Stimulated activated naive CD8-positive, alpha-beta T cell treated with anti-CD3 and anti-CD28 coated beads, Interleukin-15, Interleukin-2, amounts not matched to agents 100 ng/mL and 50 ng/mL, for 24 hours (primary cell): ENCODE results near the gene PNCK.
"Not testable (repeated sequence)": the region's sequence is repeated elsewhere in the genome, so short reads cannot be mapped to it uniquely, and the experiment has no call there.

Experiments
- H3K27ac Mint-ChIP-seq: one replicate; pipeline ENCODE4 v1.8.0; 2021; ENCODE audit warnings: mild to moderate bottlenecking, mixed read lengths
- H3K27me3 Mint-ChIP-seq: one replicate; pipeline ENCODE4 v1.8.0; 2021; ENCODE audit warnings: mixed read lengths
- H3K36me3 Mint-ChIP-seq: one replicate; pipeline ENCODE4 v1.8.0; 2021; ENCODE audit warnings: low read depth, mixed read lengths
- H3K4me1 Mint-ChIP-seq: one replicate; pipeline ENCODE4 v1.8.0; 2021; ENCODE audit warnings: low read depth, mixed read lengths
- H3K4me3 Mint-ChIP-seq: one replicate; pipeline ENCODE4 v1.8.0; 2021; ENCODE audit warnings: mild to moderate bottlenecking, mixed read lengths
- H3K9me3 Mint-ChIP-seq: one replicate; pipeline ENCODE4 v1.8.0; 2021; ENCODE audit warnings: mixed read lengths

The PNCK gene

DNA sequence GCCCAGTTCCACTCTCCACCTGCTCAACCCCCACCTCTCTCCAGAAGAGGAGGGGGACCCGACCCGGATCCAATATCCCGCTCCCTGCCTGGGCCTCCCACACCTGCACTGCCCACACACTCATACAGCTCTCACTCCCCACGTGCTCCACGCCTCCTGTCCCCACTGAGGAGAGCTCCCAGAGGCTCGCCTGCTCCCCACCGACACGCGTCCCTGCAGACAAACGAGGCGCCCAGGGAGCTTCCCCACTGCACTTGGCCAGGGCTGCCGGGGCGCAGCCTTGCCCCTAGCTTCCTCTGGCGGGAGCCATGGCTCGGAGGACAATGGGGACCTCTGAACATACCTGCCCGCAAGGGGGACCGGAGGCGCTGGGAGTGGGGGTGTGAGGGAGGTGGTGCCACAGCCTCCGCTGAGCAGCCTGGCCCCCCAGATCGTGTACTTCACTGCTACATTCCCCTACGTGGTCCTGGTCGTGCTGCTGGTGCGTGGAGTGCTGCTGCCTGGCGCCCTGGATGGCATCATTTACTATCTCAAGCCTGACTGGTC is 19.1 kb upstream of the PNCK start:
- Mint-ChIP-seq H3K36me3 (peaks cover 9% of the 10 kb centered on the region), H3K4me3 (no peak overlapping the region), H3K27ac (no peak overlapping the region), H3K27me3 (no peaks in the 10 kb centered on the region), H3K4me1 (no peaks in the 10 kb centered on the region), H3K9me3 (no peaks in the 10 kb centered on the region)

DNA sequence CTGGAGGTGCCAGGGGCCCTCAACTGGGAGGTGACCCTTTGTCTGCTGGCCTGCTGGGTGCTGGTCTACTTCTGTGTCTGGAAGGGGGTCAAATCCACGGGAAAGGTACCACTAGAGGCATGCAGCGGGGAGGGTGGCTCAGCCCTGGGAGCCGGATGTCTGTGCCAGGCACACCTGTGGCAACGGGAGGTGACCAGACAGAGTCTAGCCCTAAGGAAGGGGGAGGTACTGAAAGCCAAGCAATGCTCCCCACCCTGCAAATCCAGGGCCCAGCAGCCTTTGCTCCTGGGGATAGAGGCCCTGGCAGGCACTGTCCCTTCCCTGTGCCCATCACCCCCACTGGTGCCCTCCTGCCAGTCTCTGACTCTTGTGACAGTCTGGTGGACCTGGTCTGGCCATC is 18.4 kb upstream of the PNCK start:
- H3K27ac Mint-ChIP-seq, result no peak overlapping the region
- no peaks in the 10 kb centered on the region for H3K4me1 Mint-ChIP-seq
- no peak overlapping the region for H3K4me3 Mint-ChIP-seq

DNA sequence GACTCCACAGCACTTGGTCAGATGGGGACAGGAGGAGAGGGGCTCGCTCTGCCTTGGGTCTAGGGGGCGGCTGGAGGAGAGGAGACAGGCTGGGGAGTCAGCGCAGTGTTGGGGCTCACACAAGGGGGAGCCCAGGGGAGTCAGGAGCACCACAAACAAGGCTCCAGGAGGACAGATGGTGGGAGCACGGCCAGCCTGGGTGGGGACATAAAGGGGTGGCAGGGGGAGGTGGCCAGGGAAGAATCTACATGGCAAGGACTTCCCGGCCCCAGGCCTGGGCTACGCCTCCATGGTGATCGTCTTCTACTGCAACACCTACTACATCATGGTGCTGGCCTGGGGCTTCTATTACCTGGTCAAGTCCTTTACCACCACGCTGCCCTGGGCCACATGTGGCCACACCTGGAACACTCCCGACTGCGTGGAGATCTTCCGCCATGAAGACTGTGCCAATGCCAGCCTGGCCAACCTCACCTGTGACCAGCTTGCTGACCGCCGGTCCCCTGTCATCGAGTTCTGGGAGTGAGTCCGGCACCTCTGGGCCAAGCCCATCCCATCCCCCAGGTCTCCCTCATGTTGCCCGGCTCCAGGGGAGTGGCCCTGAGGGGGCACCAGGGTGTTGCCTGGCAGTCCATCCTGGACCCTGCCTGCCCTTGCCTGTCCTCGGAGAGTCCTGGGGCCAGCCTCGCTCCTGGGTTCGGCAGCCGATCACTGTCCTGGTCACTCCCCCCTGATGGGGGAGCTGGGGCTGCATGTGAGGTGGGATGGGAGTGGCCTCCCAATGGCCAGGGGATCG is 17.6 kb upstream of the PNCK start:
- H3K27ac Mint-ChIP-seq, H3K4me3 Mint-ChIP-seq, H3K27me3 Mint-ChIP-seq, H3K4me1 Mint-ChIP-seq, H3K36me3 Mint-ChIP-seq, H3K9me3 Mint-ChIP-seq: not testable (repeated sequence)

More for the DNA sequence above, 18.4 kb upstream of the PNCK start:
- no peaks in the 10 kb centered on the region for H3K9me3 Mint-ChIP-seq
- peaks cover 3% of the 10 kb centered on the region for H3K36me3 Mint-ChIP-seq
- no peaks in the 10 kb centered on the region for H3K27me3 Mint-ChIP-seq

DNA sequence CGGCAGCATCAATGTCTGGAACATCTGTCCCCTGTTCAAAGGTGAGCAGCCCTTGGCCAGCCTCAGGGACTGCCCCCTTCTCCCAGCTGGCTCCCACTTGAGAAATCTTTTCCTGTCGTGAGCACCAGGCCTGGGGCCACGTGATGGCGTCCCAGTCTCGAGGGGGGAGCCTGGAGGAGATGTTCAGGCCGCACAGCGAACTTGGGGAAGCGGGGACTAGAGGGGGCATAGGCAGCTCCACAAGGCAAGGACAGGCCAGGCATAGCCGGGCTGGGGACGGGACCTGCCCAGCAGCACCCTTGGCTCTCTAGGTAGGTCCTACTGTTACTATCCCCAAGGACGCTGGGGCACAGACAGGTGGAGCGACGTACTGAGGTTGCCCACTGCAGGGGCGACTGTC is 16.9 kb upstream of the PNCK start:
- Mint-ChIP-seq H3K9me3 (no peaks in the 10 kb centered on the region), H3K4me1 (no peaks in the 10 kb centered on the region), H3K36me3 (no peaks in the 10 kb centered on the region), H3K27ac (no peak overlapping the region), H3K4me3 (no peak overlapping the region), H3K27me3 (peaks cover 6% of the 10 kb centered on the region)

DNA sequence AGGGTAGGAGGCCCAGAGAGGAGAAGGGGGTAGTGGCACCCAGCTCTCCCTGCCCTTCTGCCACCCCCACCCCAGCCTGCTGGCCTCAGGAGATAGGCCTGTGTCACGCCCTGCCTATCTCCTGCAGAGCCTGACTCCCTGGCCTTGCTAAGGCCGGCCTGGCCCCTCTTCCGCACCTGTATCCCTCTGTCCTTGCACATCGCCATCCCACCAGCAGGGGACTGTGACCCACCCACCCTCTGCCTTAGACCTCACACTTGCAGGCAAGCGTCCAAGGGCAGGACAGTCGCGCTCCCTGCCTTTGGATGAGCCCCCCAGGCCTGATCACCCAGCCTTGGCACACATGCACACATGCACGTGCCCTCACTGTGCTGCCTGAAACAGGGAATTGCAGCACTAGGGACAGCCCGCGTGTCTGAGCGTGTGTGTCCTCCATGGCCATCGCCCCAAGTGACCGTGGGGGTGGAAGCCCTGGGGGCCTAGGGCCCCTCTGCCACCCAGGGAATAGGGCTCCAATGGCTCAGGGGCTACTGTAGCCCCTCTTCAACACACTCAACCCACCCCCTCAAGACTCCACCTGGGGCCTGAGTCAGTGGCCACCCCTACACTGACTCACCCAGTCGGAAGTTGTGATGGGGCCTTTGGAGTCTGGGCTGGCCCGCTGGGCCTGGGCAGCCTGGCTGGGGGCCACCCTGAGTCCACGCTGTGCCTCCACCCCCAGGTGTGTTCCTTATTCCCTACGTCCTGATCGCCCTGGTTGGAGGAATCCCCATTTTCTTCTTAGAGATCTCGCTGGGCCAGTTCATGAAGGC is 16.2 kb upstream of the PNCK start:
- peaks cover 6% of the 10 kb centered on the region for H3K27me3 Mint-ChIP-seq
- no peaks in the 10 kb centered on the region for H3K36me3 Mint-ChIP-seq
- H3K4me3 Mint-ChIP-seq, result no peak overlapping the region
- no peaks in the 10 kb centered on the region for H3K9me3 Mint-ChIP-seq
- no peak overlapping the region for H3K27ac Mint-ChIP-seq
- H3K4me1 Mint-ChIP-seq, result no peaks in the 10 kb centered on the region

GRCh38 chrX:153688911-153689590 is 15.4 kb upstream of the PNCK start:
- Mint-ChIP-seq H3K27ac (no peak overlapping the region), H3K36me3 (no peaks in the 10 kb centered on the region), H3K4me1 (no peaks in the 10 kb centered on the region), H3K27me3 (peaks cover 6% of the 10 kb centered on the region), H3K4me3 (no peak overlapping the region), H3K9me3 (no peaks in the 10 kb centered on the region)

GRCh38 chrX:153688506-153688905 is 14.9 kb upstream of the PNCK start:
- peaks cover 6% of the 10 kb centered on the region for H3K27me3 Mint-ChIP-seq
- no peaks in the 10 kb centered on the region for H3K4me1 Mint-ChIP-seq
- H3K36me3 Mint-ChIP-seq, result no peaks in the 10 kb centered on the region
- H3K9me3 Mint-ChIP-seq, result no peaks in the 10 kb centered on the region
- H3K27ac Mint-ChIP-seq, result no peak overlapping the region
- H3K4me3 Mint-ChIP-seq, result no peak overlapping the region

DNA sequence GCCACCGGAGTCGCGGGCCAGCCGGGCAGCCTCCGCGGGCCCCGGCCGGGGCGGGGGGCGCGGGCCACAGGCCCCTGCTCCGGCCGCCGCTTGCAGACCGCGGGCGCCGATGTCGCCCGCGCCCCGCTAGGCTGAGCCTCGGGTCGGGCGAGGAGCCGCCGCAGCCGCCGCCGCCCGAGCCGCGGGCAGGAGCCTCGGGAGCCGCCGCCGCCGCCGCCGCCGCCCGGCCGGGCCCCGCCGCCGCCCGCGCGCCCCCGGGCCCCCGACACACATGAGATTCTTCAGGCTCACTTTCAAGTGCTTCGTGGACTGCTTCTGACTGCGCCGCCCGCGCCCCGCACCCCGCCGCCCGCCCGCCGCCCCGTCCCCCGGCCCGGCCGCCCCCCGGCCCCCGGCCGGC is 14.5 kb upstream of the PNCK start:
- H3K4me3 Mint-ChIP-seq, result no peak overlapping the region
- no peaks in the 10 kb centered on the region for H3K9me3 Mint-ChIP-seq
- no peak overlapping the region for H3K27ac Mint-ChIP-seq
- H3K36me3 Mint-ChIP-seq, result no peaks in the 10 kb centered on the region
- H3K27me3 Mint-ChIP-seq, result peaks cover 6% of the 10 kb centered on the region
- no peaks in the 10 kb centered on the region for H3K4me1 Mint-ChIP-seq

- no peaks in the 10 kb centered on the region for H3K36me3 Mint-ChIP-seq
- no peaks in the 10 kb centered on the region for H3K9me3 Mint-ChIP-seq
- peak within 1 kb of the TSS; percentile 48 for H3K4me3 Mint-ChIP-seq
- H3K27ac Mint-ChIP-seq, result no peak within 1 kb of the TSS
- H3K4me1 Mint-ChIP-seq, result no peaks in the 10 kb centered on the region
- peaks cover 6% of the 10 kb centered on the region for H3K27me3 Mint-ChIP-seq
Observed at GRCh38 chrX:153687121-153688039, 13.8 kb upstream of the PNCK start, which contains the start of gene SLC6A8. SLC6A8 (plus strand) TSS chrX:153687926; CDS start chrX:153688575, 649 bp downstream.

- no peak overlapping the region for H3K4me3 Mint-ChIP-seq
- no peaks in the 10 kb centered on the region for H3K9me3 Mint-ChIP-seq
Observed at GRCh38 chrX:153686711-153687110, 13.1 kb upstream of the PNCK start.

DNA sequence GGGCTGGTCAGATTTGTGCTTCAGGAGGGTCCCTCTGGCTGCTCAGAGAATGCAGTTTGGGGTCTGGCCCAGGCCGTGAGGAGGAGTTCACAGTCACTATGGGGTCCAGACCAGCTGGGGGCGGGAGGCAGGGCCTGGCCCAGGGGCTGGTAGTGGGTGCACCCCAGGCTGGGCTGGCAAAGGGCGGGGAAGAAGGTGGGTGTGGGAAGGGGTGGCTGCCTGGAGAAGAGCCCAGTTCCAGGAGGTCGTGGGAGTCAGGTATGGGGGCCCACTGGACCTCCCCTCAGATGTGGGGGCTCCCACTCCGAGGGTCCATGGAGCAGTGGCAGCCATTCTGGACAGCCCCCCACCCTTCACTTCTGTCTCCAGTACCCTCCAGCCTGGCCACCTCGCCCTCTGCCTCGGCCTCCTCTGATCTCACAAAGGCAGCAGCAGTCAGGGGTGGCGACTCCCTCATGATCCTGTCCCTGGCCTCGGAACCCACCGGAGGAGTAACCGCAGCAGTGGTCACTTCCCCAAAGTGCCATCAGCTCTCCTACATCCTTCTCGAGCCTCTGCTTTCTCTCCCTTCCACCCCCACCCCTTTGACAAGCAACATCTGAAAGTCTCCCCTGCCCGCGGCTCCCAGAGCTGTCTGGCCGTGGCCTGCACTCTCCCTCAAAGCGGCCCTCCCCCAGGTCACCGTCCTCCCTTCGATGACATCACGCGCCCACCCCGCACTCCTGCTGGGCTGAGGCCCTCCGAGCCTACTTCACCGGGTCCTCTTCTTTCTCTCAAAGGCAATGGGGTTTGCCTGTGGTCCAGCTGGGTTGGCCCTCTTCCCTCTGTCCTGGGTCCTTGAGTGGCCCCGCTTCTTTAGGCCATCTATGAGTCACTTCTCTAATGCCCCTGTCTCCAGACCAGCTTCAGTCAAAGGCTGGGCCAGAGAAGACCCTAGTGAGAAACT is 12.4 kb upstream of the PNCK start:
- Mint-ChIP-seq H3K27me3 (peaks cover 6% of the 10 kb centered on the region), H3K4me3 (no peak overlapping the region), H3K4me1 (no peaks in the 10 kb centered on the region), H3K36me3 (no peaks in the 10 kb centered on the region), H3K27ac (no peak overlapping the region), H3K9me3 (no peaks in the 10 kb centered on the region)

More at GRCh38 chrX:153686711-153687110, 13.1 kb upstream of the PNCK start:
- Mint-ChIP-seq H3K4me1 (no peaks in the 10 kb centered on the region), H3K36me3 (no peaks in the 10 kb centered on the region), H3K27ac (no peak overlapping the region), H3K27me3 (peaks cover 6% of the 10 kb centered on the region)

DNA sequence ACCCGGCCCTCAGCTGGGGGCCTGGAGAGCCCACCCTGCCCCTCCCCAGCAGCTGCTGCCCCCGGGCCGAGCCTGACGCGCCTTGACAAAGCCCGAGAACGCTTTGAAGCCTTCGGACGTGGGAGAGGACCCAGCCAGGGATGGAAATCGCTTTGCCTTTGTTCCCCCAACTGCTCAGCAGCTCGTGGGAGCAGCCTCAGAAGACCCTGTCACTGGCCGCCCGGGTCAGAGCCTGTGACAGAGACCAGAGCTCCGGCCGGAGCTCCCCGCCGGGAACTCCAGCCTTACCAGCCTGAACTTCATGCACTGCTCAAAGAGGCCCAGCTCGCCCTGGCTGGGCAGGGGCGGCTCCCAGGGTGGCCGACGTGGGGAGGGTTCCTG is 11.5 kb upstream of the PNCK start:
- peaks cover 6% of the 10 kb centered on the region for H3K27me3 Mint-ChIP-seq
- no peak overlapping the region for H3K27ac Mint-ChIP-seq
- H3K36me3 Mint-ChIP-seq, result no peaks in the 10 kb centered on the region

DNA sequence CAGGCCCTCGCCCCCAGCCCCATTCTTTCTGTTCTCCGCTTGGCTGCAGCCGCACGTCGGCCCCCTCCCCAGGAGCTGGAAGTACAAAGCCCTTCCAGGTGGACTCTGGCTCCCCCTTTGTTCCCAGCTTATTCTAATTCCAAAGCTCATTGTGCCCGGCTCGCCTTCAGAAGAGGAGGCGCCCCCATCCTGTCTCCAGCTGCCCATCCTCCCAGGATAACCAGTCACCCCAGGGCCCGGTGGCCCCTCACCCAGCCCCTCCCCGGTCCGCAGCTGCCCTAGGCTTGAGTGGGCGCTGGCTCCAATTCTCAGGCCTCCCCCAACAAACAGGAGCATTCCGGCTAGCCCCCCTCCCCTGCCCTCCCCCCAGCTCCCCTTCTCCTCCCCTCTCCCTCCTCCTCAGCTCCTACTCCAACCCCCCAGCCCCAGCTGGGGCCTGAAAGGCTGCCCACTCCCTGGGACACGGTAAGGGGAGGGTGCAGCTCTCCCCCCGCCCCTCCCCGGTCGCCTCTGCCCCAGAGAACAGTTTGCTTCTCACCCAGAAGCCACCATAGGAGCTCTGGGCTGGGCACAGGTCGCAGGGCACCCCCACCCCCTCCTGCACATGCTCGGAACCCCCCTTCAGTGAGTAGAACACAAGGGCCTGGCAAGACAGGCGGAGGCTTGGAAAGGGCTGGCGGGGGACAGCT is 11.0 kb upstream of the PNCK start:
- no peaks in the 10 kb centered on the region for H3K36me3 Mint-ChIP-seq
- H3K4me3 Mint-ChIP-seq, result no peak overlapping the region
- H3K4me1 Mint-ChIP-seq, result no peaks in the 10 kb centered on the region
- no peaks in the 10 kb centered on the region for H3K9me3 Mint-ChIP-seq
- no peak overlapping the region for H3K27ac Mint-ChIP-seq
- peaks cover 6% of the 10 kb centered on the region for H3K27me3 Mint-ChIP-seq

More for the DNA sequence above, 11.5 kb upstream of the PNCK start:
- no peaks in the 10 kb centered on the region for H3K9me3 Mint-ChIP-seq
- no peak overlapping the region for H3K4me3 Mint-ChIP-seq
- no peaks in the 10 kb centered on the region for H3K4me1 Mint-ChIP-seq
